HAP-1 (cell line): ENCODE measurements around the gene MAGEB2.

Experiments
- DNase-seq, 2 experiments: peaks; one replicate each; pipeline ENCODE4 v3.0.0-alpha.2; 2016 to 2020; ENCODE audit warnings: low spot score in 2 of 2
- H3K27me3 ChIP-seq: fragments of 250-450 bp; sonication (Bioruptor Pico); 2 replicates; pipeline ENCODE4 v1.5.1; 2020; ENCODE audit warnings: low read depth, mild to moderate bottlenecking, moderate library complexity
- H3K36me3 ChIP-seq: fragments of 250-450 bp; sonication (Bioruptor Pico); replicated peaks from 2 replicates; pipeline ENCODE4 v1.5.1; 2020; ENCODE audit warnings: mild to moderate bottlenecking
- H3K4me1 ChIP-seq: fragments of 250-450 bp; sonication (Bioruptor Pico); 2 replicates; pipeline ENCODE4 v1.5.1; 2020; ENCODE audit warnings: mild to moderate bottlenecking
- H3K4me3 ChIP-seq: fragments of 250-450 bp; sonication (Bioruptor Pico); 2 replicates; pipeline ENCODE4 v1.5.1; 2020; ENCODE audit warnings: mild to moderate bottlenecking, moderate library complexity
- H3K9me3 ChIP-seq: fragments of 250-450 bp; sonication (Bioruptor Pico); 2 replicates; pipeline ENCODE4 v1.5.1; 2020; ENCODE audit warnings: mild to moderate bottlenecking, moderate library complexity
- in situ Hi-C: fragments of 300-500 bp; cut with MboI; formaldehyde crosslinking; loops from 3 replicates; pipeline ENCODE4 v1.14.3; 2020; ENCODE audit warnings: low sequenced_read_pairs, inconsistent platforms, mixed read lengths

The MAGEB2 gene

GRCh38 chrX:30241724-30242415 lies 26.5 kb downstream of the MAGEB2 start, which contains the start of gene MAGEB4:
Gene MAGEB4, plus strand, starts transcription at chrX:30242000. Its CDS starts 136 bp downstream, at chrX:30242136.
- in situ Hi-C loops = no loop called here

GRCh38 chrX:30246769-30247489 lies 31.6 kb downstream of the MAGEB2 start, which contains the start of gene MAGEB1:
Gene MAGEB1, plus strand, starts transcription at chrX:30247146. Its CDS starts 3,348 bp downstream, at chrX:30250494.
- Histone ChIP-seq H3K4me3 (no peak within 1 kb of the TSS), H3K27me3 (no peaks in the 10 kb centered on the region), H3K9me3 (no peaks in the 10 kb centered on the region), H3K36me3 (no peaks in the 10 kb centered on the region), H3K4me1 (no peaks in the 10 kb centered on the region)
- in situ Hi-C loops = no loop called here
- peak in 1 of 2 experiments; percentile 17 for DNase-seq

More at GRCh38 chrX:30241724-30242415, 26.5 kb downstream of the MAGEB2 start, which contains the start of gene MAGEB4:
- Histone ChIP-seq H3K27me3 (no peaks in the 10 kb centered on the region), H3K9me3 (no peaks in the 10 kb centered on the region), H3K36me3 (no peaks in the 10 kb centered on the region), H3K4me3 (no peak within 1 kb of the TSS), H3K4me1 (no peaks in the 10 kb centered on the region)
- DNase-seq = no peak

GRCh38 chrX:30248854-30249253 lies 33.5 kb downstream of the MAGEB2 start:
- in situ Hi-C loops = no loop called here
- H3K4me3 ChIP-seq = no peak overlapping the region
- DNase-seq = no peak
- no peaks in the 10 kb centered on the region for H3K36me3 ChIP-seq
- H3K27me3 ChIP-seq = no peaks in the 10 kb centered on the region
- no peaks in the 10 kb centered on the region for H3K9me3 ChIP-seq
- no peaks in the 10 kb centered on the region for H3K4me1 ChIP-seq

GRCh38 chrX:30253257-30253656 lies 37.9 kb downstream of the MAGEB2 start:
- Histone ChIP-seq H3K9me3 (no peaks in the 10 kb centered on the region), H3K27me3 (no peaks in the 10 kb centered on the region), H3K4me3 (no peak overlapping the region), H3K36me3 (no peaks in the 10 kb centered on the region), H3K4me1 (no peaks in the 10 kb centered on the region)
- no peak for DNase-seq
- in situ Hi-C loops = no loop called here

- Histone ChIP-seq H3K9me3 (no peaks in the 10 kb centered on the region), H3K4me3 (no peak overlapping the region), H3K36me3 (no peaks in the 10 kb centered on the region), H3K27me3 (no peaks in the 10 kb centered on the region; the same call in 1 of the 2 replicates), H3K4me1 (no peaks in the 10 kb centered on the region)
- DNase-seq = no peak
- in situ Hi-C loops = no loop called here
These were observed 44.6 kb downstream of the MAGEB2 start for GRCh38 chrX:30259927-30260326.

GRCh38 chrX:30261012-30261411 lies 45.6 kb downstream of the MAGEB2 start:
- Histone ChIP-seq H3K4me3 (no peak overlapping the region), H3K27me3 (no peaks in the 10 kb centered on the region; the same call in 1 of the 2 replicates), H3K4me1 (no peaks in the 10 kb centered on the region), H3K36me3 (no peaks in the 10 kb centered on the region), H3K9me3 (no peaks in the 10 kb centered on the region)
- no peak for DNase-seq
- in situ Hi-C loops = no loop called here

GRCh38 chrX:30262763-30263162 lies 47.4 kb downstream of the MAGEB2 start:
- no peaks in the 10 kb centered on the region; the same call in 1 of the 2 replicates for H3K27me3 ChIP-seq
- in situ Hi-C loops = no loop called here
- DNase-seq = no peak
- H3K4me1 ChIP-seq = no peaks in the 10 kb centered on the region
- no peaks in the 10 kb centered on the region for H3K36me3 ChIP-seq
- no peak overlapping the region for H3K4me3 ChIP-seq
- no peaks in the 10 kb centered on the region for H3K9me3 ChIP-seq
